Dendritic cell treated with granulocyte-macrophage colony-stimulating factor and Interleukin-4, amounts not matched to agents 40 ng/mL and 50 ng/mL, for 4 days (primary cell): ENCODE measurements around the gene FGF12.

ENCODE experiments used
- H3K27ac Mint-ChIP-seq: one replicate; pipeline ENCODE4 v1.8.0; 2022; ENCODE audit warnings: mild to moderate bottlenecking, mixed read lengths
- H3K27me3 Mint-ChIP-seq: one replicate; pipeline ENCODE4 v1.8.0; 2022; ENCODE audit warnings: mild to moderate bottlenecking, mixed read lengths
- H3K36me3 Mint-ChIP-seq: one replicate; pipeline ENCODE4 v1.8.0; 2022; ENCODE audit warnings: low read depth, mixed read lengths
- H3K4me1 Mint-ChIP-seq: one replicate; pipeline ENCODE4 v1.8.0; 2022; ENCODE audit warnings: low read depth, mixed read lengths
- H3K4me3 Mint-ChIP-seq: one replicate; pipeline ENCODE4 v1.8.0; 2022; ENCODE audit warnings: mild to moderate bottlenecking, moderate library complexity, mixed read lengths
- H3K9me3 Mint-ChIP-seq: one replicate; pipeline ENCODE4 v1.8.0; 2022; ENCODE audit warnings: mixed read lengths
- intact Hi-C: fragments of 100-400 bp; cut with micrococcal nuclease; formaldehyde crosslinking; loops from one replicate; pipeline ENCODE4 v1.15.0; 2022

FGF12 gene

DNA sequence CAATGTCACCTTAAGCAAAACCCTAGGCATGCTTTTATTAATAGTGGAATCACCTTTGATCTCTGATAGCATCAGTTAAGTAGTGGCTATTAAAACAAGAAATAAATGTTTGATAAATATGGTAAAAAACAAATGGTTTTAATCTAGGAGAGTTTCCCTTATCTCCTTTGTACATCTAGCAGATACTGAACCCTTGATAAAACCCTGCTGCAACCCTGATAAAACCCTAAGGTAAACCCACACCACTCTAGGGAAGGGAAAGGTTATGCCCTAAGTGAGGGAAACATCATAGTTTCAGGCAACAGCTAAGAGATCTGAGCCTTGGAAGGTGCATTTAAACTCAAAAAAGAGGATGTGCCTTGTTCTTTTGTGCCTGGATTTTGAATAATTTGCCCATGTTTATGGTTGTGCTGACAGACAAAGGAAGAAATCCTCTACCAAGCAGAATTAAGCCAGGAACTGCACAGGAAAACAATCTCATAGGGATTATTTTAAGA lies 309.7 kb downstream of the FGF12 start:
- Mint-ChIP-seq H3K9me3 (no peaks in the 10 kb centered on the region), H3K36me3 (no peaks in the 10 kb centered on the region), H3K4me3 (no peak overlapping the region), H3K27me3 (no peaks in the 10 kb centered on the region), H3K27ac (no peak overlapping the region), H3K4me1 (no peaks in the 10 kb centered on the region)
- intact Hi-C loops = no loop called here

DNA sequence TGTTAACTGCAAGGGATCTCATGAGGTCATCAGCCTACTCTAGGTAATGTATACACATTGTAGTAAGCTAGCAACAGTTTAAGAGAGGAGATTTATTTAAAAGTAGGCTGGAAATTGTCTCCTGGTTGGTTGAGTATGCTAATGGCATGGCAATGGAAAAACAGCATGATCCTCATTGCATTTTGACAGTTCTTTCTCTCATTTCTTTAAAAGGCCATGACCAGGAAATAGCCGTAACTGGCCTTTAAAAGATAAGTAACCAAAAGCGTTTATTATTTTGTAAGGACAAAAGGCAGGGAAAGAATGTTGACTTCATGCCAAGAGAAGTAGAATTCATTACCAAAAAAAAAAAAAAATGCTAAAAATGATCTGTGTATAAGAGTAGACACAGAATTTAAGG lies 310.3 kb downstream of the FGF12 start:
- intact Hi-C loops = no loop called here
- H3K4me1 Mint-ChIP-seq = no peaks in the 10 kb centered on the region
- no peaks in the 10 kb centered on the region for H3K36me3 Mint-ChIP-seq
- no peaks in the 10 kb centered on the region for H3K9me3 Mint-ChIP-seq
- no peak overlapping the region for H3K4me3 Mint-ChIP-seq
- no peak overlapping the region for H3K27ac Mint-ChIP-seq
- H3K27me3 Mint-ChIP-seq = peaks cover 4% of the 10 kb centered on the region

DNA sequence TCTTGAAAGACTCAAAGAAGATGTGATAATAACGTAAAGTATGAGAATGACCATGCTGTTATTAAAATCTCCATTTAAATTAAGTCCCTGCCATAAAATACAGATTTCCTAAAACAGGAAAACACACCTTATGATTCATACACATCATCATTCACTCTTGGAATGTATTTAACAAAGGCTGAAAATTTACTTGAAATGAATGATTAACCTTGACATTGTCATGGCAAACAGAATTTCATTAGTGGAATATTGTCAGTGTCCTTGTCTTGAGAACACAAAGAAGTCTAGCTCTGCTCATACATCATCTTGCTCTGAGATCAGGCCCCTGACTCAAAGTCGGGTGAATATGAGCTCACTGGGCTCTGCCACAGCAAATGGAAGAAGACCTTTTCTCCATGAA lies 313.9 kb downstream of the FGF12 start:
- intact Hi-C loops = no loop called here
- H3K36me3 Mint-ChIP-seq = no peaks in the 10 kb centered on the region
- no peaks in the 10 kb centered on the region for H3K4me1 Mint-ChIP-seq
- peaks cover 33% of the 10 kb centered on the region for H3K27me3 Mint-ChIP-seq
- H3K4me3 Mint-ChIP-seq = no peak overlapping the region
- no peaks in the 10 kb centered on the region for H3K9me3 Mint-ChIP-seq
- no peak overlapping the region for H3K27ac Mint-ChIP-seq

DNA sequence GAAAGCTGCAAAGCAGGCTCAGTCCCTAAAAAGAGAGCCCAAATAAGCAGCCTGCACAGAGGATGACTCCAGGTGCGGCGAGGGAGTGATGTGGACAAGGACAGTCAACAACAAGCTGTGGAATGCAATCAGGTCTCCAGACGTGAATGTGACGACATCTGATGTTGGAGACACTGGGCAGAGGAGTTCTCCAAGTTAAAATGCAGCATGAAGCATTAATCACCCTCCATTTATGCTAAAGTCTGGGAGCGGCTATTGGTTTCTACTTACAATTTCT lies 316.7 kb downstream of the FGF12 start:
- no peak overlapping the region for H3K27ac Mint-ChIP-seq
- no peaks in the 10 kb centered on the region for H3K36me3 Mint-ChIP-seq
- H3K4me1 Mint-ChIP-seq = no peaks in the 10 kb centered on the region
- H3K9me3 Mint-ChIP-seq = no peaks in the 10 kb centered on the region
- no peak overlapping the region for H3K4me3 Mint-ChIP-seq
- intact Hi-C loops = no loop called here
- H3K27me3 Mint-ChIP-seq = peaks cover 54% of the 10 kb centered on the region

DNA sequence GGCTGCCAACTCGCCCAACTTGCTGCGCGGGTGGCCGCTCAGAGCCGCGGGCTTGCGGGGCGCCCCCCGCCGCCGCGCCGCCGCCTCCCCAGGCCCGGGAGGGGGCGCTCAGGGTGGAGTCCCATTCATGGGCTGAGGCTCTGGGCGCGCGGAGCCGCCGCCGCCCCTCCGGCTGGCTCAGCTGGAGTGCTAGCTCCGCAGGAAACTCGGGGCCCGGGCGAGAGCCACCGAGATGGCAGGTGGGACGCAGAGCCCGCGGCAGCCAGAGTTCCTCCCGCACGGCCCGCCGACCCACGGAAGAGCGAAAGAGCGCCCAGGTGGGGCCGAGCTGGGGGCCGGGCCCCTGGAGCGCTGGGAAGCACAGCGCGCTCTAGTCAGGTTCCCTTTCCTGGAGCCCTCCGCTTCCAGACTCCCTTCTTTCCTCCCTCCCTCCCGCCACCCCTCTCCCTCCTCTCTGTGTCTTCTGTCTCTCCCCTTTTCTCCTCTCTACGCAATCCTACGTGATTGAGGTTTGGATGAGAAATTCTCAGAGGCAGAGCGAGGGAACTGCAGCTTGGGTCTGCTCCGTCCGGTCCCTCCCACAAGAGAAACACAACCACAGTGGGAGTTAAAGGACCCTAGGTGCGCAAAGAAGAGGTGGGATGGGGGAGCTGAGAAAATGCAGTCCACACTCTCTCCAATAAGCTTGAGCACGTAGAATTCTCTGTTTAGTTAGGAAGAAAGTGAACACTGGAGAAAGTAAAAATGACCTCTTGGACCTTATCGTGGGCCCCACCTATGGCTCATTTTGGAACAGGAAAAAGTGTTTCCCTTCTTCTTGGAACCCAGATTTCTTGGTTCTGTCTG lies 317.3 kb downstream of the FGF12 start:
- Mint-ChIP-seq H3K27me3 (peaks cover 54% of the 10 kb centered on the region), H3K9me3 (no peaks in the 10 kb centered on the region), H3K36me3 (no peaks in the 10 kb centered on the region), H3K4me1 (no peaks in the 10 kb centered on the region), H3K27ac (no peak overlapping the region), H3K4me3 (no peak overlapping the region)
- intact Hi-C loops = no loop called here

DNA sequence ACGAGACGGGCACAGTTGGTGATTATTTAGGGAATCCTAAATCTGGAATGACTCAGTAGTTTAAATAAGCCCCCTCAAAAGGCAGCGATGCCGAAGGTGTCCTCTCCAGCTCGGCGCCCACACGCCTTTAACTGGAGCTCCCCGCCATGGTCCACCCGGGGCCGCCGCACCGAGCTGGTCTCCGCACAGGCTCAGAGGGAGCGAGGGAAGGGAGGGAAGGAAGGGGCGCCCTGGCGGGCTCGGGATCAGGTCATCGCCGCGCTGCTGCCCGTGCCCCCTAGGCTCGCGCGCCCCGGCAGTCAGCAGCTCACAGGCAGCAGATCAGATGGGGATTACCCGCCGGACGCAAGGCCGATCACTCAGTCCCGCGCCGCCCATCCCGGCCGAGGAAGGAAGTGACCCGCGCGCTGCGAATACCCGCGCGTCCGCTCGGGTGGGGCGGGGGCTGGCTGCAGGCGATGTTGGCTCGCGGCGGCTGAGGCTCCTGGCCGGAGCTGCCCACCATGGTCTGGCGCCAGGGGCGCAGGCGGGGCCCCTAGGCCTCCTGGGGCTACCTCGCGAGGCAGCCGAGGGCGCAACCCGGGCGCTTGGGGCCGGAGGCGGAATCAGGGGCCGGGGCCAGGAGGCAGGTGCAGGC lies 318.0 kb downstream of the FGF12 start:
- Mint-ChIP-seq H3K9me3 (no peaks in the 10 kb centered on the region), H3K27ac (no peak overlapping the region), H3K4me3 (no peak overlapping the region), H3K4me1 (no peaks in the 10 kb centered on the region), H3K36me3 (no peaks in the 10 kb centered on the region), H3K27me3 (peaks cover 54% of the 10 kb centered on the region)
- intact Hi-C loops = no loop called here

DNA sequence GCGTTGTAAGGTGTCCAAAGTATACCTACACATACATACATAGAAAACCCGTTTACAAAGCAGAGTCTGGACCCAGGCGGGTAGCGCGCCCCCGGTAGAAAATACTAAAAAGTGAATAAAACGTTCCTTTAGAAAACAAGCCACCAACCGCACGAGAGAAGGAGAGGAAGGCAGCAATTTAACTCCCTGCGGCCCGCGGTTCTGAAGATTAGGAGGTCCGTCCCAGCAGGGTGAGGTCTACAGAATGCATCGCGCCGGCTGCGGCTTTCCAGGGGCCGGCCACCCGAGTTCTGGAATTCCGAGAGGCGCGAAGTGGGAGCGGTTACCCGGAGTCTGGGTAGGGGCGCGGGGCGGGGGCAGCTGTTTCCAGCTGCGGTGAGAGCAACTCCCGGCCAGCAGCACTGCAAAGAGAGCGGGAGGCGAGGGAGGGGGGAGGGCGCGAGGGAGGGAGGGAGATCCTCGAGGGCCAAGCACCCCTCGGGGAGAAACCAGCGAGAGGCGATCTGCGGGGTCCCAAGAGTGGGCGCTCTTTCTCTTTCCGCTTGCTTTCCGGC lies 318.6 kb downstream of the FGF12 start:
- H3K4me1 Mint-ChIP-seq = no peaks in the 10 kb centered on the region
- intact Hi-C loops = no loop called here
- H3K27ac Mint-ChIP-seq = no peak overlapping the region
- H3K9me3 Mint-ChIP-seq = no peaks in the 10 kb centered on the region
- H3K4me3 Mint-ChIP-seq = no peak overlapping the region
- H3K36me3 Mint-ChIP-seq = no peaks in the 10 kb centered on the region
- peaks cover 54% of the 10 kb centered on the region for H3K27me3 Mint-ChIP-seq

DNA sequence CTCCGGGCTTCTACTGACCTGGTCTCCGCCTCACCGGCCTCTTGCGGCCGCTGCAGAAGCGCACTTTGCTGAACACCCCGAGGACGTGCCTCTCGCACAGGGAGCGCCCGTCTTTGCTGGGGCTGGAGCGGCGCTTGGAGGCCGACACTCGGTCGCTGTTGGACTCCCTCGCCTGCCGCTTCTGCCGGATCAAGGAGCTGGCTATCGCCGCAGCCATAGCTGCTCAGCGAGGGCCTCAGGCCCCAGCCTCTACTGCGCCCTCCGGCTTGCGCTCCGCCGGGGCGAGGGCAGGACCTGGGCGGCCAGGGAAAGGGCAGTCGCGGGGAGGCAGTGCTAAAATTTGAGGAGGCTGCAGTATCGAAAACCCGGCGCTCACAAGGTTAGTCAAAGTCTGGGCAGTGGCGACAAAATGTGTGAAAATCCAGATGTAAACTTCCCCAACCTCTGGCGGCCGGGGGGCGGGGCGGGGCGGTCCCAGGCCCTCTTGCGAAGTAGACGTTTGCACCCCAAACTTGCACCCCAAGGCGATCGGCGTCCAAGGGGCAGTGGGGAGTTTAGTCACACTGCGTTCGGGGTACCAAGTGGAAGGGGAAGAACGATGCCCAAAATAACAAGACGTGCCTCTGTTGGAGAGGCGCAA lies 319.2 kb downstream of the FGF12 start:
- peaks cover 54% of the 10 kb centered on the region for H3K27me3 Mint-ChIP-seq
- no peaks in the 10 kb centered on the region for H3K36me3 Mint-ChIP-seq
- H3K4me1 Mint-ChIP-seq = no peaks in the 10 kb centered on the region
- no peak overlapping the region for H3K27ac Mint-ChIP-seq
- intact Hi-C loops = no loop called here
- H3K9me3 Mint-ChIP-seq = no peaks in the 10 kb centered on the region
- no peak overlapping the region for H3K4me3 Mint-ChIP-seq

DNA sequence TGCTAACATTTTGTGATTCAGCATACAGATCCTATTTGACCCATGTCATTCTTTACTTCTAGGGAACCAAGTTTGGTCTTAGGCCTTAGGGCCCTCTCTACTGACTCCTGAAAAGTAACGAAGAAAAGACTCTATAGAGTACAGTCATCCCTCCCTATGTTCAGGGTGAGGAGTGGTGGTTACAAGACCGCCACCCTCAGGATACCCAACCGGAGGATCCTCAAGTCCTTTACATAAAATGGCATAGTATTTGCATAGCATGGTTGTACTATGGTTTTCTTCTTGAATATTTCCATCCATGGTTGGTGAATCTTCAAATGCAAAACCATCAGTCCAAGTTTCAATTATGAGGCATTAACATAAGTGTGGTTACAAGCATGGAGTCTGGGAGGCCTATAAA lies 327.6 kb downstream of the FGF12 start:
- no peaks in the 10 kb centered on the region for H3K27me3 Mint-ChIP-seq
- no peaks in the 10 kb centered on the region for H3K4me1 Mint-ChIP-seq
- no peak overlapping the region for H3K4me3 Mint-ChIP-seq
- no peaks in the 10 kb centered on the region for H3K36me3 Mint-ChIP-seq
- no peak overlapping the region for H3K27ac Mint-ChIP-seq
- no peaks in the 10 kb centered on the region for H3K9me3 Mint-ChIP-seq
- intact Hi-C loops = no loop called here

DNA sequence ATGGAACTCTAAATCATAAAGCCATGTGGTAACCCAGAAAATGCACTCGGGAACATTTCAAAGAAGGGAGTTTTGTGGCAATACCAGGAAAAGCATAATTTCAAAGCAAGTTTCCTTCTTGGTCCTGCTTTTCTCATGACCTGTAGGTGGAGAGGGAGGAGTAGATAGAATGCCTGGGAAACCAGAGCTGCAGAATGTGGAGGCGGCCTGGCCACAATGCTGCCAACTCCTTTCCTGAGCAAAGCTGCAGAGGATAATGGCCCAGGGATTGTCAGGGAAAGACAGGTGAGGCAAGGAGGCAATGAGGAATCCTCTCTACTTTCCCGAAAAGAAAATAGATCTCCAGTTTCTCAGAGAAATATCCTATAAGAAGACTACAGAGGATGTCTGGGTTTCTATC lies 330.3 kb downstream of the FGF12 start:
- Mint-ChIP-seq H3K9me3 (no peaks in the 10 kb centered on the region), H3K27ac (no peak overlapping the region), H3K27me3 (no peaks in the 10 kb centered on the region), H3K36me3 (no peaks in the 10 kb centered on the region), H3K4me1 (no peaks in the 10 kb centered on the region), H3K4me3 (no peak overlapping the region)
- intact Hi-C loops = no loop called here

DNA sequence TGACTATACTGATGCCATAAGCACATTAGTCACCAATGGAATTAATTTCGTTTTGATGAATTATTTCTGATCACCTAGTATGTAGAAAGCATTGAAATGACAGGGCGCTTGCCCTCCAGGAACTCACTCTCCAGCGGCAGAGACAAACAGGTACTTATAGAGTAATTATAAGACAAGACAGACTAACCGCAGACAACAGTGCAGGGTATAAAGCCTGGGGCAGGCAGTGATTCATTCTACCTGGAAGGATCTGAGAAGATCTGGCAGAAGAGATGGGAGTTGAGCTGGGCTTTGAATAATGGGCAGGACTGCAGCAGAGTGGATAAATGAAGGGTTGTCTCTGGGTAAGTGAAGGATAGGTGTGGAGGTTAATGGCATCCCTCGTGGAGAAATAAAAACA lies 331.8 kb downstream of the FGF12 start:
- no peak overlapping the region for H3K4me3 Mint-ChIP-seq
- H3K27me3 Mint-ChIP-seq = no peaks in the 10 kb centered on the region
- H3K4me1 Mint-ChIP-seq = no peaks in the 10 kb centered on the region
- intact Hi-C loops = no loop called here
- no peaks in the 10 kb centered on the region for H3K9me3 Mint-ChIP-seq
- no peak overlapping the region for H3K27ac Mint-ChIP-seq
- H3K36me3 Mint-ChIP-seq = no peaks in the 10 kb centered on the region

DNA sequence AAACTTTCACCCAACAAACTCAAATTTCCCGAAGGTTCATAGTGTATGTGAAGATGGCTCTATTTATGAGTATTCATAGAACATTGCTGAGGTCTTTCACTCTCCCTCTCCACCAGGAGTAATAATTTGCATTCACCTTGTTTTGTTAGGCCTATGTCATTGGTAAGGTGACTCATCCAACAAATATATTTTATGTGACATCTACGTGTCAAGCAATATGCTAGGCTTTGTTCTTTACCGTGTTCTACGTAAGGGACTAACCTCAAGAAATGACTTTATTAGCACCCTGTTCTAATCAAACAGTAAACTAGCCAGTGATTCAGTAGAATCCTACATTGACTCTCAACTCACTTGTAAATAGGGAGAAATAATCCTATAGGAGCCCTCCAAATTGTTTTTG lies 334.4 kb downstream of the FGF12 start:
- H3K4me3 Mint-ChIP-seq = no peak overlapping the region
- no peaks in the 10 kb centered on the region for H3K4me1 Mint-ChIP-seq
- no peaks in the 10 kb centered on the region for H3K9me3 Mint-ChIP-seq
- H3K27me3 Mint-ChIP-seq = no peaks in the 10 kb centered on the region
- no peak overlapping the region for H3K27ac Mint-ChIP-seq
- no peaks in the 10 kb centered on the region for H3K36me3 Mint-ChIP-seq
- intact Hi-C loops = no loop called here

DNA sequence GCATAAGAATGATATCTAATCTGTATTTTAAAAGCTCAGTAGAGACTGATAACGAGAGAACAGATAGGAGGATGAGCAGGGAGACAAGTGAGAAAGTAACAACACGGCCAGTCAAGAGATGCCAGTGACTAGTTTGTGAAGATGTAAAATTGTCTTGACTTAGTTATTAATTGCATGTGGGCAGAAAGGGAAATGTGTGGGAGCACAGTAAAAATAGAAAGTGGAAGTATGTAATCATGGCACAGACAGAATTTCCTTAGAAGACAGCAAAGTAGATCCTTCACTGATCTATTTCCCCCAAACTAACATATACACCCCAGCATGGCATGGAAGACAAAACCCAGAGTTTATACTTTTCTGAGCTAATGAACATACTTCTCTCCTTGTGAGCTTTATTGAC lies 344.5 kb downstream of the FGF12 start:
- H3K27me3 Mint-ChIP-seq = no peaks in the 10 kb centered on the region
- no peaks in the 10 kb centered on the region for H3K36me3 Mint-ChIP-seq
- intact Hi-C loops = no loop called here
- no peaks in the 10 kb centered on the region for H3K9me3 Mint-ChIP-seq
- H3K27ac Mint-ChIP-seq = no peak overlapping the region
- H3K4me3 Mint-ChIP-seq = no peak overlapping the region
- H3K4me1 Mint-ChIP-seq = peaks cover 5% of the 10 kb centered on the region

DNA sequence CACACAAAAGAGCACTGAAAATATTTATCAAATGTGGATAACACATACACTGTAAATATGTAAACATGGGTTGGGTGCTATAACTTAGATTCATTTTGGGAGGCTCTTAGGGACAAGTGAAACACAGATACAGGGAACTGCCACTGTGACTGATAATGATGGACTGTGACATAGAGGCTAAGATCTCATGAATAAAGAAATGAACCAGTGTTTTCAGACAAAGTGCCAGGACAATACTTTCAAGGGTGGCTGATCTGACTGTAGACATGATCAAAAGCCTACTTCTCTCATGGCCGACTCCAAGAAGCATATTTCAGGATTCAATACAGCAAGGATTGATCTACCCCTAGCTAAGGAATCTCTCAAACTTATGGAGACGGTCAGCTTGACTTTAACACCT lies 353.8 kb downstream of the FGF12 start:
- no peak overlapping the region for H3K27ac Mint-ChIP-seq
- no peaks in the 10 kb centered on the region for H3K9me3 Mint-ChIP-seq
- H3K36me3 Mint-ChIP-seq = no peaks in the 10 kb centered on the region
- intact Hi-C loops = no loop called here
- no peak overlapping the region for H3K4me3 Mint-ChIP-seq
- H3K27me3 Mint-ChIP-seq = no peaks in the 10 kb centered on the region
- H3K4me1 Mint-ChIP-seq = no peaks in the 10 kb centered on the region
